LNCaP clone FGC (cell line): ENCODE data around the gene KLK4.

Experiments
- DNase-seq: peaks from one replicate; pipeline ENCODE4 v3.0.0-alpha.2; 2011; ENCODE audit warnings: low read depth
- H3K4me3 ChIP-seq: 2 replicates; pipeline ENCODE4 v1.5.1; 2011; ENCODE audit warnings: mild to moderate bottlenecking, low read depth, low read length, control low read depth
- TF ChIP-seq, protein P1 (sequence below): IDR thresholded peaks from 2 replicates; pipeline ENCODE4 v1.5.1; 2012; ENCODE audit warnings: mild to moderate bottlenecking; ENCODE audit not compliant: control insufficient read depth, insufficient read depth; ENCODE audit errors: extremely low read depth

The KLK4 gene

DNA sequence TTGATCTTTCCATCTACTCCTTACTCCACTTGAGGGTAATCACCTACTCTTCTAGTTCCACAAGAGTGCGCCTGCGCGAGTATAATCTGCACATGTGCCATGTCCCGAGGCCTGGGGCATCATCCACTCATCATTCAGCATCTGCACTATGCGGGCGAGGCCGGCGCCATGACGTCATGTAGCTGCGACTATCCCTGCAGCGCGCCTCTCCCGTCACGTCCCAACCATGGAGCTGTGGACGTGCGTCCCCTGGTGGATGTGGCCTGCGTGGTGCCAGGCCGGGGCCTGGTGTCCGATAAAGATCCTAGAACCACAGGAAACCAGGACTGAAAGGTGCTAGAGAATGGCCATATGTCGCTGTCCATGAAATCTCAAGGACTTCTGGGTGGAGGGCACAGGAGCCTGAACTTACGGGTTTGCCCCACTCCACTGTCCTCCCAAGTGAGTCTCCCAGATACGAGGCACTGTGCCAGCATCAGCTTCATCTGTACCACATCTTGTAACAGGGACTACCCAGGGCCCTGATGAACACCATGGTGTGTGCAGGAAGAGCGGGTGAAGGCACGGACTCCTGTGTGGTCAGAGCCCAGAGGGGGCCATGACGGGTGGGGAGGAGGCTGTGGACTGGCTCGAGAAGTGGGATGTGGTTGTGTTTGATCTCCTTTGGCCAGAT is 40.6 kb downstream of the KLK4 start:
- TF ChIP-seq, protein P1, sequence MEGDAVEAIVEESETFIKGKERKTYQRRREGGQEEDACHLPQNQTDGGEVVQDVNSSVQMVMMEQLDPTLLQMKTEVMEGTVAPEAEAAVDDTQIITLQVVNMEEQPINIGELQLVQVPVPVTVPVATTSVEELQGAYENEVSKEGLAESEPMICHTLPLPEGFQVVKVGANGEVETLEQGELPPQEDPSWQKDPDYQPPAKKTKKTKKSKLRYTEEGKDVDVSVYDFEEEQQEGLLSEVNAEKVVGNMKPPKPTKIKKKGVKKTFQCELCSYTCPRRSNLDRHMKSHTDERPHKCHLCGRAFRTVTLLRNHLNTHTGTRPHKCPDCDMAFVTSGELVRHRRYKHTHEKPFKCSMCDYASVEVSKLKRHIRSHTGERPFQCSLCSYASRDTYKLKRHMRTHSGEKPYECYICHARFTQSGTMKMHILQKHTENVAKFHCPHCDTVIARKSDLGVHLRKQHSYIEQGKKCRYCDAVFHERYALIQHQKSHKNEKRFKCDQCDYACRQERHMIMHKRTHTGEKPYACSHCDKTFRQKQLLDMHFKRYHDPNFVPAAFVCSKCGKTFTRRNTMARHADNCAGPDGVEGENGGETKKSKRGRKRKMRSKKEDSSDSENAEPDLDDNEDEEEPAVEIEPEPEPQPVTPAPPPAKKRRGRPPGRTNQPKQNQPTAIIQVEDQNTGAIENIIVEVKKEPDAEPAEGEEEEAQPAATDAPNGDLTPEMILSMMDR, result no peak
- DNase-seq, result no peak
- H3K4me3 ChIP-seq, result no peak overlapping the region

DNA sequence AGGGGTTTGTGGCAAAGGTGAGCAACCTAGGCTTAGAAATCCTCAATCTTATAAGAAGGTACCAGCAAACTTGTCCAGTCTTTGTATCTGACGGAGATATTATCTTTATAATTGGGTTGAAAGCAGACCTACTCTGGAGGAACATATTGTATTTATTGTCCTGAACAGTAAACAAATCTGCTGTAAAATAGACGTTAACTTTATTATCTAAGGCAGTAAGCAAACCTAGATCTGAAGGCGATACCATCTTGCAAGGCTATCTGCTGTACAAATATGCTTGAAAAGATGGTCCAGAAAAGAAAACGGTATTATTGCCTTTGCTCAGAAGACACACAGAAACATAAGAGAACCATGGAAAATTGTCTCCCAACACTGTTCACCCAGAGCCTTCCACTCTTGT is 41.7 kb downstream of the KLK4 start:
- TF ChIP-seq, protein P1, result no peak
- peak; percentile 95 for DNase-seq
- H3K4me3 ChIP-seq, result no peak overlapping the region

DNA sequence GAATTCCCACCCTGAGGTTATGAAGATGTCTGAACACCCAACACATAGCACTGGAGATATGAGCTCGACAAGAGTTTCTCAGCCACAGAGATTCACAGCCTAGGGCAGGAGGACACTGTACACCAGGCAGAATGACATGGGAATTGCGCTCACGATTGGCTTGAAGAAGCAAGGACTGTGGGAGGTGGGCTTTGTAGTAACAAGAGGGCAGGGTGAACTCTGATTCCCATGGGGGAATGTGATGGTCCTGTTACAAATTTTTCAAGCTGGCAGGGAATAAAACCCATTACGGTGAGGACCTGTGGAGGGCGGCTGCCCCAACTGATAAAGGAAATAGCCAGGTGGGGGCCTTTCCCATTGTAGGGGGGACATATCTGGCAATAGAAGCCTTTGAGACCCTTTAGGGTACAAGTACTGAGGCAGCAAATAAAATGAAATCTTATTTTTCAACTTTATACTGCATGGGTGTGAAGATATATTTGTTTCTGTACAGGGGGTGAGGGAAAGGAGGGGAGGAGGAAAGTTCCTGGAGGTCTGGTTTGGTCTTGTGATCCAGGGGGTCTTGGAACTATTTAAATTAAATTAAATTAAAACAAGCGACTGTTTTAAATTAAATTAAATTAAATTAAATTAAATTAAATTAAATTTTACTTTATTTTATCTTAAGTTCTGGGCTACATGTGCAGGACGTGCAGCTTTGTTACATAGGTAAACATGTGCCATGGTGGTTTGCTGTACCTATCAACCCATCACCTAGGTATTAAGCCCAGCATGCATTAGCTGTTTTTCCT is 49.5 kb downstream of the KLK4 start:
- H3K4me3 ChIP-seq, result no peak overlapping the region
- TF ChIP-seq, protein P1, result no peak
- DNase-seq, result no peak

DNA sequence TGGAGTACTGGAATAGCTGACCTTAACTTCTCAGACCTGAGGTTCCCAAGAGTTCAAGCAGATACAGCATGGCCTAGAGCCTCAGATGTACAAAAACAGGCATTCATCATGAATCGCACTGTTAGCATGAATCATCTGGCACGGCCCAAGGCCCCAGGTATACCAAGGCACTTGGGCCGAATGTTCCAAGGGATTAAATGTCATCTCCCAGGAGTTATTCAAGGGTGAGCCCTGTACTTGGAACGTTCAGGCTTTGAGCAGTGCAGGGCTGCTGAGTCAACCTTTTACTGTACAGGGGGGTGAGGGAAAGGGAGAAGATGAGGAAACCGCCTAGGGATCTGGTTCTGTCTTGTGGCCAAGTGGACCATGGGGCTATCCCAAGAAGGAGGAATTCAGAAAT is 50.2 kb downstream of the KLK4 start:
- TF ChIP-seq, protein P1, result no peak
- no peak overlapping the region for H3K4me3 ChIP-seq
- DNase-seq, result no peak

DNA sequence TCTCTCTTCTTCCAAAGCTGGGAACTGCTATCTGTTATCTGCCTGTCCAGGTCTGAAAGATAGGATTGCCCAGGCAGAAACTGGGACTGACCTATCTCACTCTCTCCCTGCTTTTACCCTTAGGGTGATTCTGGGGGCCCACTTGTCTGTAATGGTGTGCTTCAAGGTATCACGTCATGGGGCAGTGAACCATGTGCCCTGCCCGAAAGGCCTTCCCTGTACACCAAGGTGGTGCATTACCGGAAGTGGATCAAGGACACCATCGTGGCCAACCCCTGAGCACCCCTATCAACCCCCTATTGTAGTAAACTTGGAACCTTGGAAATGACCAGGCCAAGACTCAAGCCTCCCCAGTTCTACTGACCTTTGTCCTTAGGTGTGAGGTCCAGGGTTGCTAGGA is 51.3 kb downstream of the KLK4 start:
- H3K4me3 ChIP-seq, result no peak overlapping the region
- TF ChIP-seq, protein P1, result no peak
- DNase-seq, result no peak

DNA sequence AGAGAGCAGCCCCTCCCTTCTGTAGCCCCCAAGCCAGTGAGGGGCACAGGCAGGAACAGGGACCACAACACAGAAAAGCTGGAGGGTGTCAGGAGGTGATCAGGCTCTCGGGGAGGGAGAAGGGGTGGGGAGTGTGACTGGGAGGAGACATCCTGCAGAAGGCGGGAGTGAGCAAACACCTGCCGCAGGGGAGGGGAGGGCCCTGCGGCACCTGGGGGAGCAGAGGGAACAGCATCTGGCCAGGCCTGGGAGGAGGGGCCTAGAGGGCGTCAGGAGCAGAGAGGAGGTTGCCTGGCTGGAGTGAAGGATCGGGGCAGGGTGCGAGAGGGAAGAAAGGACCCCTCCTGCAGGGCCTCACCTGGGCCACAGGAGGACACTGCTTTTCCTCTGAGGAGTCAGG is 52.3 kb downstream of the KLK4 start:
- no peak for DNase-seq
- peak overlapping the region; percentile 66 for H3K4me3 ChIP-seq

More for the DNA sequence above, 52.3 kb downstream of the KLK4 start:
- TF ChIP-seq, protein P1, result no peak; the same call in 1 of the 2 replicates
